HPDE6-E6E7 (cell line): Measurements from ENCODE around the gene TBC1D16.
A peak's percentile ranks its signal among the peaks of the same experiment; 100 is the strongest.
"Not testable (repeated sequence)": the region's sequence is repeated elsewhere in the genome, so short reads cannot be mapped to it uniquely, and the experiment has no call there.

Experiments used
- DNase-seq: peaks from one replicate; pipeline ENCODE4 v3.0.0; 2011; ENCODE audit warnings: missing footprints; ENCODE audit errors: extremely low spot score

TBC1D16 gene

GRCh38 chr17:80053102-80053501 is 17.4 kb upstream of the TBC1D16 start:
- no peak for DNase-seq

GRCh38 chr17:80051681-80052080 is 16.0 kb upstream of the TBC1D16 start:
- DNase-seq = no peak

- no peak for DNase-seq
Observed at GRCh38 chr17:80050706-80051105, 15.0 kb upstream of the TBC1D16 start.

- no peak for DNase-seq
Observed at GRCh38 chr17:80049986-80050385, 14.3 kb upstream of the TBC1D16 start.

- no peak for DNase-seq
Observed at GRCh38 chr17:80047176-80047575, 11.5 kb upstream of the TBC1D16 start.

GRCh38 chr17:80046709-80047108 is 11.0 kb upstream of the TBC1D16 start:
- not testable (repeated sequence) for DNase-seq

- no peak for DNase-seq
Observed at GRCh38 chr17:80045703-80046102, 10.0 kb upstream of the TBC1D16 start.

- DNase-seq = no peak
Observed at GRCh38 chr17:80043963-80044362, 8.3 kb upstream of the TBC1D16 start.

GRCh38 chr17:80036715-80037477 is 1.2 kb upstream of the TBC1D16 start:
- DNase-seq = no peak

GRCh38 chr17:80035937-80036714 is 454 bp upstream of the TBC1D16 start, which contains the start of gene CCDC40:
CCDC40 (plus strand) TSS chr17:80036642; CDS start chr17:80036663, 21 bp downstream.
- DNase-seq = peak; percentile 76

- no peak for DNase-seq
Observed at GRCh38 chr17:80034791-80035686, 633 bp downstream of the TBC1D16 start.

GRCh38 chr17:80033840-80034239 is 1.8 kb downstream of the TBC1D16 start:
- no peak for DNase-seq

- DNase-seq = no peak
Observed at GRCh38 chr17:80032614-80033171, 3.0 kb downstream of the TBC1D16 start.

GRCh38 chr17:80031691-80032430 is 3.8 kb downstream of the TBC1D16 start:
- no peak for DNase-seq

GRCh38 chr17:80030730-80031410 is 4.8 kb downstream of the TBC1D16 start:
- DNase-seq = no peak

- no peak for DNase-seq
Observed at GRCh38 chr17:80029258-80029974, 6.3 kb downstream of the TBC1D16 start.

- DNase-seq = no peak
Observed at GRCh38 chr17:80028030-80028429, 7.6 kb downstream of the TBC1D16 start.

- DNase-seq = no peak
Observed at GRCh38 chr17:80027043-80027435, 8.6 kb downstream of the TBC1D16 start.

GRCh38 chr17:80026359-80027042 is 9.2 kb downstream of the TBC1D16 start:
- DNase-seq = no peak
